HepG2 (cell line): Measurements from ENCODE around the gene ZNF32. TPM values are rescaled to one million over a fixed set of nuclear protein-coding genes. Genes with fewer than 3 reads are reported as not detected.

Experiments
- ATAC-seq: fragments of 200-7000 bp; cut with Tn5 transposase; 3 replicates; pipeline ENCODE4 v1.9.1; 2020; ENCODE audit warnings: mild to moderate bottlenecking, moderate library complexity
- BruUV-seq: library from RNA; stranded (reverse); fragments of 400-500 nt; replicated peaks from 2 replicates; lab custom pipeline; 2021; lab: Mats Ljungman, UMichigan
- CTCF ChIA-PET: fragments of 300-600 bp; formaldehyde crosslinking; extraction: SDS; loops from one replicate; lab custom pipeline; 2021; ENCODE audit warnings: low total read pairs, inconsistent platforms, low intra/inter-chr PET ratio; lab: Yijun Ruan, JAX
- POLR2A ChIA-PET: fragments of 350-600 bp; sonication (Branson Sonifier 250); formaldehyde crosslinking; loops from one replicate; lab custom pipeline; 2020; ENCODE audit warnings: antibody characterized with exemption, inconsistent platforms; lab: Yijun Ruan, JAX
- DNase-seq: peaks from one replicate; pipeline ENCODE4 v3.0.0-alpha.2; 2015; ENCODE audit warnings: low spot score
- FAIRE-seq: peaks from 3 replicates; lab custom pipeline; 2011; peaks lifted over from hg19 to GRCh38; lab: Jason Lieb, UNC
- H2AFZ ChIP-seq: one replicate; pipeline ENCODE4 v1.6.1; 2011; ENCODE audit warnings: low read length, inconsistent platforms
- H3K27ac ChIP-seq: fragments of 300-600 bp; 3 replicates; pipeline ENCODE4 v1.8.0; 2011; ENCODE audit warnings: mixed run types, mild to moderate bottlenecking, mixed read lengths, low read length, inconsistent platforms; ENCODE audit not compliant: insufficient read depth; ENCODE audit errors: extremely low read length
- H3K27me3 ChIP-seq, 2 experiments: fragments of 200-600 bp in 1 of 2; 2 replicates in 1 of 2; 3 replicates in 1 of 2; pipeline versions ENCODE4 v1.6.0 to v1.8.0; 2011; ENCODE audit warnings: low read length in 2 of 2, mild to moderate bottlenecking in 2 of 2, moderate library complexity in 2 of 2, inconsistent platforms in 1 of 2; ENCODE audit not compliant: insufficient read depth in 2 of 2, control insufficient read depth in 1 of 2
- H3K36me3 ChIP-seq, 2 experiments: fragments of 200-600 bp in 1 of 2; replicated peaks in 1 of 2; 2 replicates in 1 of 2; 3 replicates in 1 of 2; pipeline versions ENCODE4 v1.5.1 to v1.8.0; 2011; ENCODE audit warnings: low read length in 2 of 2, inconsistent platforms in 1 of 2; ENCODE audit not compliant: insufficient read depth in 2 of 2, control insufficient read depth in 1 of 2
- H3K4me1 ChIP-seq: 2 replicates; pipeline ENCODE4 v1.5.1; 2012; ENCODE audit warnings: low read length, inconsistent platforms; ENCODE audit not compliant: insufficient read depth
- H3K4me2 ChIP-seq: 2 replicates; pipeline ENCODE4 v1.6.0; 2011; ENCODE audit warnings: low read depth, low read length, inconsistent platforms
- H3K4me3 ChIP-seq, 3 experiments: fragments of 200-600 bp in 1 of 3; sonication (generic), shearing (Covaris generic) in 1 of 3; replicated peaks in 1 of 3; 2 replicates each; pipeline ENCODE4 v1.5.1; 2011 to 2016; ENCODE audit warnings: low read length in 3 of 3, inconsistent platforms in 2 of 3, low read depth in 2 of 3, mild to moderate bottlenecking in 2 of 3, control low read depth in 1 of 3, mixed read lengths in 1 of 3; ENCODE audit not compliant: insufficient read depth in 1 of 3
- H3K79me2 ChIP-seq: one replicate; pipeline ENCODE4 v1.6.1; 2011; ENCODE audit warnings: low read length, inconsistent platforms; ENCODE audit not compliant: insufficient read depth
- H3K9ac ChIP-seq: 2 replicates; pipeline ENCODE4 v1.6.0; 2011; ENCODE audit warnings: mild to moderate bottlenecking, low read depth, low read length, inconsistent platforms; ENCODE audit not compliant: insufficient read depth
- H3K9me3 ChIP-seq: 2 replicates; pipeline ENCODE4 v1.5.1; 2012; ENCODE audit warnings: mild to moderate bottlenecking, low read length
- H4K20me1 ChIP-seq: 2 replicates; pipeline ENCODE4 v1.6.0; 2011; ENCODE audit warnings: inconsistent platforms, mild to moderate bottlenecking, low read length, moderate library complexity; ENCODE audit not compliant: insufficient read depth
- CEBPB ChIP-seq: IDR thresholded peaks from 2 replicates; pipeline ENCODE4 v1.6.1; 2011; ENCODE audit warnings: low read depth, low read length, improper control_type of control experiment, borderline replicate concordance
- HDAC1 ChIP-seq: sonication (generic); formaldehyde crosslinking; IDR thresholded peaks from 2 replicates; pipeline ENCODE4 v1.5.1; 2020; ENCODE audit warnings: mild to moderate bottlenecking, missing genetic modification reagents
- ZNF335 ChIP-seq: sonication (generic); formaldehyde crosslinking; IDR thresholded peaks from 2 replicates; pipeline ENCODE4 v1.4.0; 2020; ENCODE audit warnings: missing genetic modification reagents
- WGBS: methylation state at CpG from one replicate; pipeline ENCODE4 v1.1.6; 2017; ENCODE audit warnings: low lambda C conversion rate; 5-methylcytosine and 5-hydroxymethylcytosine counted together
- in situ Hi-C: cut with HindIII; loops from 2 replicates; pipeline ENCODE4 v1.10.0; 2017; ENCODE audit warnings: low pct_unique_long_range_greater_than_20kb; ENCODE audit not compliant: extremely low pct_ligation_motif_present
- intact Hi-C: fragments of 100-400 bp; cut with micrococcal nuclease; formaldehyde crosslinking; loops from one replicate; pipeline ENCODE4 v1.10.0; 2022; ENCODE audit not compliant: unreplicated experiment
- polyA plus RNA-seq, 8 experiments: library from polyadenylated mRNA; depleted of rRNA in 3 of 8; stranded (reverse) in 7 of 8; unstranded in 1 of 8; fragments of >200 nt; fragmentation: Illumina TruSeq in 4 of 8; extraction: Trizol in 4 of 8; gene quantifications; 2 replicates each; pipeline versions ENCODE4 v1.2.1 to v1.2.3, GENCODE V29; 2011 to 2016; ENCODE audit warnings: low read depth in 4 of 8, missing spikeins in 1 of 8, mixed read lengths in 1 of 8; ENCODE audit not compliant: insufficient read depth in 1 of 8
- total RNA-seq, 5 experiments: library from RNA; depleted of rRNA; stranded (reverse); fragments of >200 nt; fragmentation: Illumina TruSeq; extraction: Trizol; gene quantifications; 2 replicates each; pipeline ENCODE4 v1.2.3, GENCODE V29; 2016; ENCODE audit warnings: low read depth in 1 of 5
- TF ChIP-seq, protein P1 (sequence below): sonication (generic); formaldehyde crosslinking; IDR thresholded peaks from 2 replicates; pipeline ENCODE4 v1.4.0; 2020; ENCODE audit warnings: missing genetic modification reagents
- TF ChIP-seq, protein P2 (sequence below): sonication (generic); formaldehyde crosslinking; conservative IDR thresholded peaks from 2 replicates; pipeline ENCODE4 v1.8.0; 2022; ENCODE audit warnings: missing genetic modification reagents

The ZNF32 gene
- total and polyA plus RNA-seq, 2 of the 13 experiments (the other 11 are each of a cell fraction or from before 2014, with no cell fraction given) = 12.5 to 16.9 TPM

DNA sequence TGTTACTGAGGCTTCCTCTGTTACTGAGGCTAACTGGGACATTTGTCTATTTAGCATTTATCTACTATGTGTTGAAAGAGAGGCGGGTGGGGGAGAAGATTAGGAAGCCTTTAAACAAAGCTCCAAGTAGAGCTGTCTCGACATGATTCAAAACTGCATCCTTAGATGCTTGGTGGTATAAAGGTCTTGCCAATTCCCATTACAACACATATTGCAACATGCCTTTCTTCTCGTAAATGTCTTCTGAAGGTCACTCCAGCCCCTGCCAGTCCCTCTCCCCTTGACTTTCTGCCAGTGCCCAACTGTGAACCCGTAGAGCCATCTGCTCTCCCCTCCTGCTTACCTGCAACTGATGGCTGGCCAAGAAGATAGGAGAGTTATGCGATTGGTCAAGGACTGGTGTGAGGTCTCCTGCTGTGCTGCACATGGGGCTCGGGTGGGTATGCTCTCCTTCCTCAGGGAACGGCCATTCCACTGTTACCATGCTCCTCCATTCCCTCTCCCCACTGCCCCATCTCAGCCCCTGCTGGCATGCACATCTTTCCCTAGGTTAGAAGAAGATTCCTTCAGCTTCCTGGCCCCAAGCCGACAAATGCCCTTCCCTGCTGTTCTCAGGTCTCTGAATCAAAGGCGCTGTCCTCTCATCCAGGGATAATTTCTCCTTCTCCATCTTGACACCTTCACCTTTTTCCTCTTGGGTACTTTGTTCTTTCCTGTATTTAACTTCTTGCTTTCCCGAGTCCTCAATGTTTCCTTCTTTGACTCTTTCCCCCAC is 43.6 kb upstream of the ZNF32 start:
- Histone ChIP-seq H2AFZ (no peak overlapping the region), H4K20me1 (no peaks in the 10 kb centered on the region), H3K79me2 (no peaks in the 10 kb centered on the region), H3K9ac (no peak overlapping the region), H3K27me3 (peaks cover 0 to 10% of the 10 kb centered on the region in 2 experiments; a peak in 2 of 5 replicates), H3K4me2 (no peak overlapping the region), H3K9me3 (no peaks in the 10 kb centered on the region), H3K36me3 (no peaks in the 10 kb centered on the region), H3K27ac (no peak overlapping the region), H3K4me3 (no peak overlapping the region), H3K4me1 (no peaks in the 10 kb centered on the region)
- intact Hi-C loops = loop anchor here (10.0 kb wide), 1 partner anchor 93 kb away; no protein-coding TSS in a partner anchor
- TF ChIP-seq, protein P1, sequence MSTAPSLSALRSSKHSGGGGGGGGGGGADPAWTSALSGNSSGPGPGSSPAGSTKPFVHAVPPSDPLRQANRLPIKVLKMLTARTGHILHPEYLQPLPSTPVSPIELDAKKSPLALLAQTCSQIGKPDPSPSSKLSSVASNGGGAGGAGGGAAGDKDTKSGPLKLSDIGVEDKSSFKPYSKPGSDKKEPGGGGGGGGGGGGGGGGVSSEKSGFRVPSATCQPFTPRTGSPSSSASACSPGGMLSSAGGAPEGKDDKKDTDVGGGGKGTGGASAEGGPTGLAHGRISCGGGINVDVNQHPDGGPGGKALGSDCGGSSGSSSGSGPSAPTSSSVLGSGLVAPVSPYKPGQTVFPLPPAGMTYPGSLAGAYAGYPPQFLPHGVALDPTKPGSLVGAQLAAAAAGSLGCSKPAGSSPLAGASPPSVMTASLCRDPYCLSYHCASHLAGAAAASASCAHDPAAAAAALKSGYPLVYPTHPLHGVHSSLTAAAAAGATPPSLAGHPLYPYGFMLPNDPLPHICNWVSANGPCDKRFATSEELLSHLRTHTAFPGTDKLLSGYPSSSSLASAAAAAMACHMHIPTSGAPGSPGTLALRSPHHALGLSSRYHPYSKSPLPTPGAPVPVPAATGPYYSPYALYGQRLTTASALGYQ (CRISPR knock-in tag) = no peak
- no peak for TF ChIP-seq ZNF335 (CRISPR knock-in tag)
- TF ChIP-seq, protein P2, sequence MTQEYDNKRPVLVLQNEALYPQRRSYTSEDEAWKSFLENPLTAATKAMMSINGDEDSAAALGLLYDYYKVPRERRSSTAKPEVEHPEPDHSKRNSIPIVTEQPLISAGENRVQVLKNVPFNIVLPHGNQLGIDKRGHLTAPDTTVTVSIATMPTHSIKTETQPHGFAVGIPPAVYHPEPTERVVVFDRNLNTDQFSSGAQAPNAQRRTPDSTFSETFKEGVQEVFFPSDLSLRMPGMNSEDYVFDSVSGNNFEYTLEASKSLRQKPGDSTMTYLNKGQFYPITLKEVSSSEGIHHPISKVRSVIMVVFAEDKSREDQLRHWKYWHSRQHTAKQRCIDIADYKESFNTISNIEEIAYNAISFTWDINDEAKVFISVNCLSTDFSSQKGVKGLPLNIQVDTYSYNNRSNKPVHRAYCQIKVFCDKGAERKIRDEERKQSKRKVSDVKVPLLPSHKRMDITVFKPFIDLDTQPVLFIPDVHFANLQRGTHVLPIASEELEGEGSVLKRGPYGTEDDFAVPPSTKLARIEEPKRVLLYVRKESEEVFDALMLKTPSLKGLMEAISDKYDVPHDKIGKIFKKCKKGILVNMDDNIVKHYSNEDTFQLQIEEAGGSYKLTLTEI (CRISPR knock-in tag) = no peak
- 0 out of 2 replicates have a peak, but pooled peaks have one; percentile 25 for TF ChIP-seq CEBPB
- TF ChIP-seq HDAC1 (CRISPR knock-in tag) = no peak
- 27% methylated on average over 10 of the region's 10 CpGs for WGBS
- no TSS peak for BruUV-seq
- ATAC-seq (no peak), DNase-seq (no peak), FAIRE-seq (no peak)
- ChIA-PET CTCF (no interaction called here), POLR2A (no interaction called here)
- in situ Hi-C loops = no loop called here
